Central memory CD8-positive, alpha-beta T cell (primary cell): Measurements from ENCODE around the gene HTR6.

Source experiments
- ATAC-seq: fragments of 150-1000 bp; cut with Tn5 transposase; replicated peaks from 2 replicates; pipeline ENCODE4 v1.10.0; 2022; ENCODE audit warnings: mild to moderate bottlenecking, moderate FRiP score, moderate number of reproducible peaks; ENCODE audit not compliant: poor library complexity, severe bottlenecking; ENCODE audit errors: extremely low read depth
- DNase-seq, 2 donors: peaks; one replicate each; pipeline ENCODE4 v3.0.0; 2021; ENCODE audit warnings: low spot score in 2 of 2
- H3K27ac Mint-ChIP-seq: one replicate; pipeline ENCODE4 v1.8.0; 2022; ENCODE audit warnings: low read depth, mild to moderate bottlenecking, moderate library complexity, mixed read lengths
- H3K27me3 Mint-ChIP-seq: one replicate; pipeline ENCODE4 v1.8.0; 2022; ENCODE audit warnings: mixed read lengths
- H3K36me3 Mint-ChIP-seq: one replicate; pipeline ENCODE4 v1.8.0; 2022; ENCODE audit warnings: mild to moderate bottlenecking, moderate library complexity, mixed read lengths; ENCODE audit not compliant: insufficient read depth
- H3K4me1 Mint-ChIP-seq: one replicate; pipeline ENCODE4 v1.8.0; 2022; ENCODE audit warnings: mixed read lengths
- H3K4me3 Mint-ChIP-seq: one replicate; pipeline ENCODE4 v1.8.0; 2022; ENCODE audit warnings: mild to moderate bottlenecking, moderate library complexity, mixed read lengths
- H3K9me3 Mint-ChIP-seq: one replicate; pipeline ENCODE4 v1.8.0; 2022; ENCODE audit warnings: mixed read lengths

The HTR6 gene

GRCh38 chr1:19654386-19654785 lies 10.3 kb upstream of the HTR6 start:
- H3K27me3 Mint-ChIP-seq = no peaks in the 10 kb centered on the region
- H3K9me3 Mint-ChIP-seq = no peaks in the 10 kb centered on the region
- no peak for ATAC-seq

GRCh38 chr1:19654886-19655717 lies 9.6 kb upstream of the HTR6 start:
- H3K27ac Mint-ChIP-seq = no peak overlapping the region
- no peak for ATAC-seq
- no peaks in the 10 kb centered on the region for H3K9me3 Mint-ChIP-seq
- peaks cover 6% of the 10 kb centered on the region for H3K4me1 Mint-ChIP-seq
- no peak overlapping the region for H3K4me3 Mint-ChIP-seq
- DNase-seq = no peak
- H3K27me3 Mint-ChIP-seq = no peaks in the 10 kb centered on the region
- peaks cover 10% of the 10 kb centered on the region for H3K36me3 Mint-ChIP-seq

More at GRCh38 chr1:19654386-19654785, 10.3 kb upstream of the HTR6 start:
- no peak overlapping the region for H3K27ac Mint-ChIP-seq
- no peak overlapping the region for H3K4me3 Mint-ChIP-seq
- peaks cover under 1% of the 10 kb centered on the region for H3K4me1 Mint-ChIP-seq
- peaks cover 8% of the 10 kb centered on the region for H3K36me3 Mint-ChIP-seq
- no peak for DNase-seq

GRCh38 chr1:19655718-19656080 lies 9.0 kb upstream of the HTR6 start:
- DNase-seq = no peak
- peak overlapping the region; percentile 17 for H3K27ac Mint-ChIP-seq
- no peaks in the 10 kb centered on the region for H3K9me3 Mint-ChIP-seq
- H3K4me1 Mint-ChIP-seq = peaks cover 6% of the 10 kb centered on the region
- H3K36me3 Mint-ChIP-seq = peaks cover 10% of the 10 kb centered on the region
- H3K4me3 Mint-ChIP-seq = no peak overlapping the region
- no peak for ATAC-seq
- H3K27me3 Mint-ChIP-seq = no peaks in the 10 kb centered on the region

GRCh38 chr1:19656134-19656779 lies 8.4 kb upstream of the HTR6 start:
- ATAC-seq = no peak
- Mint-ChIP-seq H3K4me1 (peaks cover 6% of the 10 kb centered on the region), H3K4me3 (no peak overlapping the region), H3K9me3 (no peaks in the 10 kb centered on the region), H3K27me3 (no peaks in the 10 kb centered on the region), H3K27ac (peak overlapping the region; percentile 17), H3K36me3 (peaks cover 10% of the 10 kb centered on the region)
- no peak for DNase-seq

GRCh38 chr1:19656780-19657466 lies 7.8 kb upstream of the HTR6 start:
- peaks cover 10% of the 10 kb centered on the region for H3K36me3 Mint-ChIP-seq
- H3K9me3 Mint-ChIP-seq = no peaks in the 10 kb centered on the region
- DNase-seq (no peak), ATAC-seq (no peak)
- no peak overlapping the region for H3K4me3 Mint-ChIP-seq
- no peak overlapping the region for H3K27ac Mint-ChIP-seq
- peaks cover 6% of the 10 kb centered on the region for H3K4me1 Mint-ChIP-seq
- no peaks in the 10 kb centered on the region for H3K27me3 Mint-ChIP-seq

GRCh38 chr1:19657511-19657910 lies 7.2 kb upstream of the HTR6 start:
- Mint-ChIP-seq H3K4me1 (peaks cover 6% of the 10 kb centered on the region), H3K36me3 (peaks cover 10% of the 10 kb centered on the region), H3K27me3 (no peaks in the 10 kb centered on the region), H3K9me3 (no peaks in the 10 kb centered on the region), H3K4me3 (no peak overlapping the region), H3K27ac (no peak overlapping the region)
- DNase-seq (no peak), ATAC-seq (no peak)

GRCh38 chr1:19658186-19658585 lies 6.5 kb upstream of the HTR6 start:
- H3K36me3 Mint-ChIP-seq = peaks cover 10% of the 10 kb centered on the region
- peak overlapping the region; percentile 44 for H3K27ac Mint-ChIP-seq
- H3K9me3 Mint-ChIP-seq = no peaks in the 10 kb centered on the region
- DNase-seq (no peak), ATAC-seq (no peak)
- peaks cover 6% of the 10 kb centered on the region for H3K4me1 Mint-ChIP-seq
- H3K4me3 Mint-ChIP-seq = no peak overlapping the region
- H3K27me3 Mint-ChIP-seq = no peaks in the 10 kb centered on the region

- no peak overlapping the region for H3K4me3 Mint-ChIP-seq
- no peak overlapping the region for H3K27ac Mint-ChIP-seq
- H3K27me3 Mint-ChIP-seq = no peaks in the 10 kb centered on the region
- peaks cover 27% of the 10 kb centered on the region for H3K4me1 Mint-ChIP-seq
- no peak for ATAC-seq
- peaks cover 8% of the 10 kb centered on the region for H3K36me3 Mint-ChIP-seq
- H3K9me3 Mint-ChIP-seq = no peaks in the 10 kb centered on the region
- peak in 1 of 2 donors; percentile 44 for DNase-seq
These were observed 2.9 kb upstream of the HTR6 start for GRCh38 chr1:19661721-19662228.

GRCh38 chr1:19662313-19662712 lies 2.4 kb upstream of the HTR6 start:
- H3K4me3 Mint-ChIP-seq = no peak overlapping the region
- no peaks in the 10 kb centered on the region for H3K27me3 Mint-ChIP-seq
- peaks cover 32% of the 10 kb centered on the region for H3K4me1 Mint-ChIP-seq
- no peaks in the 10 kb centered on the region for H3K9me3 Mint-ChIP-seq
- DNase-seq (no peak), ATAC-seq (no peak)
- H3K27ac Mint-ChIP-seq = no peak overlapping the region
- peaks cover 8% of the 10 kb centered on the region for H3K36me3 Mint-ChIP-seq

- no peaks in the 10 kb centered on the region for H3K9me3 Mint-ChIP-seq
- H3K4me1 Mint-ChIP-seq = peaks cover 31% of the 10 kb centered on the region
- ATAC-seq = no peak
- peak overlapping the region; percentile 83 for H3K4me3 Mint-ChIP-seq
- peaks cover 5% of the 10 kb centered on the region for H3K36me3 Mint-ChIP-seq
- peak overlapping the region; percentile 44 for H3K27ac Mint-ChIP-seq
- no peaks in the 10 kb centered on the region for H3K27me3 Mint-ChIP-seq
- DNase-seq = no peak
These were observed 466 bp downstream of the HTR6 start for GRCh38 chr1:19665186-19665495.

GRCh38 chr1:19665496-19666465 lies 1.1 kb downstream of the HTR6 start:
- peaks cover 5% of the 10 kb centered on the region for H3K36me3 Mint-ChIP-seq
- H3K27ac Mint-ChIP-seq = peak overlapping the region; percentile 44
- H3K4me1 Mint-ChIP-seq = peaks cover 32% of the 10 kb centered on the region
- no peaks in the 10 kb centered on the region for H3K27me3 Mint-ChIP-seq
- no peaks in the 10 kb centered on the region for H3K9me3 Mint-ChIP-seq
- ATAC-seq = no peak
- no peak for DNase-seq
- peak overlapping the region; percentile 83 for H3K4me3 Mint-ChIP-seq

- ATAC-seq = no peak
- H3K27me3 Mint-ChIP-seq = no peaks in the 10 kb centered on the region
- no peak overlapping the region for H3K4me3 Mint-ChIP-seq
- peaks cover 31% of the 10 kb centered on the region for H3K4me1 Mint-ChIP-seq
- no peak overlapping the region for H3K27ac Mint-ChIP-seq
- peaks cover 4% of the 10 kb centered on the region for H3K36me3 Mint-ChIP-seq
- no peak for DNase-seq
- H3K9me3 Mint-ChIP-seq = no peaks in the 10 kb centered on the region
These were observed 4.2 kb downstream of the HTR6 start for GRCh38 chr1:19668888-19669287.
